ENCODE measurements around the gene SKIC2.
"Not testable (repeated sequence)": the region's sequence is repeated elsewhere in the genome, so short reads cannot be mapped to it uniquely, and the experiment has no call there.

GRCh38 chr6:32013738-32014137, 54.8 kb downstream of the SKIC2 start:
- not testable (repeated sequence) for TF ChIP-seq TCF7L2 (IDR thresholded peaks at IDR 0.05; ENCODE audit: borderline replicate concordance, extremely low read depth, insufficient read depth, insufficient read length); CTCF (IDR thresholded peaks at IDR 0.05 in 2 of 3, conservative IDR thresholded peaks at IDR 0.05 in 1 of 3; ENCODE audit: borderline replicate concordance in 1 of 3, insufficient read depth in 1 of 3, low read depth in 2 of 3, low read length in 2 of 3)

Data from HCT116 (cell line).